Measurements from ENCODE around the gene SHB.
A peak's percentile ranks its signal among the peaks of the same experiment; 100 is the strongest.
"Not testable (repeated sequence)": the region's sequence is repeated elsewhere in the genome, so short reads cannot be mapped to it uniquely, and the experiment has no call there.

SHB gene

GRCh38 chr9:37969558-37970300 lies 99.3 kb downstream of the SHB start:
- DNase-seq (ENCODE audit: low read depth, low spot score), result no peak

GRCh38 chr9:37969130-37969529 lies 99.9 kb downstream of the SHB start:
- no peak for DNase-seq (ENCODE audit: low read depth, low spot score)

- no peak for DNase-seq (ENCODE audit: low read depth, low spot score)
Observed at GRCh38 chr9:37968228-37968701, 100.8 kb downstream of the SHB start.

GRCh38 chr9:37967761-37968080 lies 101.3 kb downstream of the SHB start:
- no peak for DNase-seq (ENCODE audit: low read depth, low spot score)

- DNase-seq (ENCODE audit: low read depth, low spot score), result no peak
Observed at GRCh38 chr9:37967014-37967760, 101.8 kb downstream of the SHB start.

GRCh38 chr9:37966412-37967013 lies 102.5 kb downstream of the SHB start:
- no peak for DNase-seq (ENCODE audit: low read depth, low spot score)

- DNase-seq (ENCODE audit: low read depth, low spot score), result not testable (repeated sequence)
Observed at GRCh38 chr9:37965676-37966345, 103.2 kb downstream of the SHB start.

- DNase-seq (ENCODE audit: low read depth, low spot score), result no peak
Observed at GRCh38 chr9:37965116-37965515, 103.9 kb downstream of the SHB start.

GRCh38 chr9:37964740-37965081 lies 104.3 kb downstream of the SHB start:
- no peak for DNase-seq (ENCODE audit: low read depth, low spot score)

- DNase-seq (ENCODE audit: low read depth, low spot score), result peak; percentile 89
Observed at GRCh38 chr9:37963936-37964739, 104.9 kb downstream of the SHB start.

- DNase-seq (ENCODE audit: low read depth, low spot score), result no peak
Observed at GRCh38 chr9:37961351-37961750, 107.7 kb downstream of the SHB start.

GRCh38 chr9:37960631-37961030 lies 108.4 kb downstream of the SHB start:
- DNase-seq (ENCODE audit: low read depth, low spot score), result no peak

GRCh38 chr9:37959976-37960375 lies 109.1 kb downstream of the SHB start:
- no peak for DNase-seq (ENCODE audit: low read depth, low spot score)

GRCh38 chr9:37958154-37958553 lies 110.9 kb downstream of the SHB start:
- no peak for DNase-seq (ENCODE audit: low read depth, low spot score)

- no peak for DNase-seq (ENCODE audit: low read depth, low spot score)
Observed at GRCh38 chr9:37957664-37957953, 111.4 kb downstream of the SHB start.

GRCh38 chr9:37956904-37957663 lies 111.9 kb downstream of the SHB start:
- no peak for DNase-seq (ENCODE audit: low read depth, low spot score)

- DNase-seq (ENCODE audit: low read depth, low spot score), result no peak
Observed at GRCh38 chr9:37956423-37956820, 112.6 kb downstream of the SHB start.

GRCh38 chr9:37955781-37956422 lies 113.1 kb downstream of the SHB start:
- DNase-seq (ENCODE audit: low read depth, low spot score), result no peak

GRCh38 chr9:37954581-37954981 lies 114.4 kb downstream of the SHB start:
- DNase-seq (ENCODE audit: low read depth, low spot score), result no peak

- peak; percentile 86 for DNase-seq (ENCODE audit: low read depth, low spot score)
Observed at GRCh38 chr9:37953775-37954437, 115.1 kb downstream of the SHB start.
